NCI-H2196 treated with DMSO at 0.1 percent for 48 hours (cell line): ENCODE data around the gene FUCA2.
"Not testable (repeated sequence)": the region's sequence is repeated elsewhere in the genome, so short reads cannot be mapped to it uniquely, and the experiment has no call there.

Experiments used
- DNase-seq: peaks from one replicate; lab custom pipeline; 2025; ENCODE audit not compliant: unreplicated experiment; lab: John Stamatoyannopoulos, UW

Gene FUCA2

GRCh38 chr6:143536866-143537691 lies 25.6 kb upstream of the FUCA2 start:
- DNase-seq = peak; percentile 22

GRCh38 chr6:143536461-143536865 lies 24.9 kb upstream of the FUCA2 start:
- DNase-seq = no peak

GRCh38 chr6:143535189-143535614 lies 23.7 kb upstream of the FUCA2 start:
- DNase-seq = no peak

- DNase-seq = no peak
These were observed 20.4 kb upstream of the FUCA2 start for GRCh38 chr6:143531720-143532499.

GRCh38 chr6:143529095-143529494 lies 17.6 kb upstream of the FUCA2 start:
- no peak for DNase-seq

- no peak for DNase-seq
These were observed 16.8 kb upstream of the FUCA2 start for GRCh38 chr6:143528164-143528811.

- no peak for DNase-seq
These were observed 16.2 kb upstream of the FUCA2 start for GRCh38 chr6:143527677-143528076.

GRCh38 chr6:143525356-143525755 lies 13.8 kb upstream of the FUCA2 start:
- DNase-seq = no peak

- no peak for DNase-seq
These were observed 10.6 kb upstream of the FUCA2 start for GRCh38 chr6:143522039-143522600.

GRCh38 chr6:143517447-143517773 lies 5.9 kb upstream of the FUCA2 start:
- DNase-seq = no peak

GRCh38 chr6:143516690-143517446 lies 5.3 kb upstream of the FUCA2 start:
- no peak for DNase-seq

GRCh38 chr6:143515766-143516355 lies 4.3 kb upstream of the FUCA2 start:
- no peak for DNase-seq

GRCh38 chr6:143515061-143515760 lies 3.7 kb upstream of the FUCA2 start:
- peak; percentile 23 for DNase-seq

GRCh38 chr6:143513410-143513809 lies 1.9 kb upstream of the FUCA2 start:
- DNase-seq = no peak

- not testable (repeated sequence) for DNase-seq
These were observed 1.2 kb downstream of the FUCA2 start for GRCh38 chr6:143510326-143510725.

GRCh38 chr6:143507358-143508145 lies 4.0 kb downstream of the FUCA2 start:
- DNase-seq = no peak

GRCh38 chr6:143506620-143507019 lies 4.9 kb downstream of the FUCA2 start:
- no peak for DNase-seq

- DNase-seq = no peak
These were observed 5.3 kb downstream of the FUCA2 start for GRCh38 chr6:143506199-143506598.

GRCh38 chr6:143505537-143505936 lies 6.0 kb downstream of the FUCA2 start:
- DNase-seq = no peak
